ENCODE results near the gene TSTD1. TPM values are rescaled to one million over a fixed set of nuclear protein-coding genes. Genes with fewer than 3 reads are reported as not detected.
A peak's percentile ranks its signal among the peaks of the same experiment; 100 is the strongest.

The TSTD1 gene
- total RNA-seq, 1 experiment from 2014 or later: 116 TPM

DNA sequence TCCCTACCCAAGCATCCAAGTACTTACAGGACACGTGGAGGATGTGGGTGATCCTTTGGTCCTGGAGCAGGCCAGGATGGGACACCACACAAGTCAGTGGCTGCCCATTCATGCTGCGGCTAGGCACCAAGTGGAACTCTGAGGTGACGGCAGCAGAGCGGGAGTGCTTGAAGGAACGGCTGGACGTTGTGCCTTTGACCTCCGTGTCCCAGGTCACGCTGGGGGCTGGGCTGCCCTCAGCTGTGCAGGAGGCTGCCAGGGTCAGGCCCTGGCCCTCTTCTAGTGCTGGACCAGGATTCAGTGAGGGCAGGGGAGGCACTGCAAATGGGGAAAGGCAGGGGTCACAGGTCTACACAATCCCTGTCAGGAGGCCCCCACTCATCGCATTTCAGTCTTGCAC, 38.7 kb upstream of the TSTD1 start:
- Histone ChIP-seq H2AFZ (ENCODE audit: low read depth, low read length, poor library complexity, severe bottlenecking) (no peak overlapping the region), H3K9ac (ENCODE audit: low read length) (no peak overlapping the region), H4K20me1 (ENCODE audit: insufficient read depth) (no peaks in the 10 kb centered on the region), H3K9me2 (ENCODE audit: insufficient read depth) (no peaks in the 10 kb centered on the region), H3K27ac (ENCODE audit: low read depth, low read length) (no peak overlapping the region), H3K79me2 (ENCODE audit: insufficient read depth, low read length) (no peaks in the 10 kb centered on the region), H3K27me3 (ENCODE audit: insufficient read depth, low read length) (no peaks in the 10 kb centered on the region), H3K9me3 (ENCODE audit: control insufficient read depth in 1 of 2, insufficient read depth in 1 of 2, low read depth in 1 of 2, low read length in 2 of 2) (no peaks in the 10 kb centered on the region), H3K36me3 (ENCODE audit: control insufficient read depth in 1 of 2, insufficient read depth in 2 of 2, low read length in 2 of 2) (no peaks in the 10 kb centered on the region), H3K4me3 (replicated peaks in 1 of 2; ENCODE audit: low read depth in 1 of 2, low read length in 2 of 2) (no peak overlapping the region), H3K4me2 (ENCODE audit: low read length) (no peak overlapping the region), H3K4me1 (ENCODE audit: control insufficient read depth in 1 of 2, insufficient read depth in 2 of 2, low read length in 2 of 2) (peaks cover 5 to 52% of the 10 kb centered on the region in 2 experiments; a peak in 3 of 4 replicates)
- CTCF ChIA-PET: no interaction called here
- no TSS peak for BruUV-seq (replicated peaks)
- ATAC-seq (no peak), DNase-seq (ENCODE audit: low read depth, low spot score) (no peak)
- RAD21 ChIA-PET (ENCODE audit: low non-redundant PET in 1 of 2, low total read pairs in 2 of 2, uncharacterized antibody in 2 of 2, unreplicated experiment in 2 of 2): no interaction called here
- POLR2A ChIA-PET: no interaction called here
- TF ChIP-seq ZNF274 (IDR thresholded peaks at IDR 0.05; ENCODE audit: low read depth, low read length): no peak
- no peak for TF ChIP-seq EZH2 (IDR thresholded peaks at IDR 0.05)
- no peak for TF ChIP-seq JUND (IDR thresholded peaks at IDR 0.05)
- no peak for TF ChIP-seq RAD21 (IDR thresholded peaks at IDR 0.05; ENCODE audit: low read depth)
- no peak for TF ChIP-seq POLR2A (IDR thresholded peaks at IDR 0.05; ENCODE audit: borderline replicate concordance, extremely low read depth, insufficient read depth, insufficient read length)
- TF ChIP-seq ELF1 (IDR thresholded peaks at IDR 0.05; ENCODE audit: borderline replicate concordance, low read depth): no peak
- TF ChIP-seq, protein P1, sequence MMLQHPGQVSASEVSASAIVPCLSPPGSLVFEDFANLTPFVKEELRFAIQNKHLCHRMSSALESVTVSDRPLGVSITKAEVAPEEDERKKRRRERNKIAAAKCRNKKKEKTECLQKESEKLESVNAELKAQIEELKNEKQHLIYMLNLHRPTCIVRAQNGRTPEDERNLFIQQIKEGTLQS (IDR thresholded peaks at IDR 0.05): no peak
- intact Hi-C loops (cut with micrococcal nuclease): no loop called here

- no peak overlapping the region for H3K27ac ChIP-seq (ENCODE audit: low read depth, low read length)
- no TSS peak for BruUV-seq (replicated peaks)
- no peaks in the 10 kb centered on the region for H3K9me2 ChIP-seq (ENCODE audit: insufficient read depth)
- no peak for TF ChIP-seq CEBPB (IDR thresholded peaks at IDR 0.05; ENCODE audit: low read depth)
- TF ChIP-seq SRF (IDR thresholded peaks at IDR 0.05; ENCODE audit: low read depth): no peak
- TF ChIP-seq, protein P2, sequence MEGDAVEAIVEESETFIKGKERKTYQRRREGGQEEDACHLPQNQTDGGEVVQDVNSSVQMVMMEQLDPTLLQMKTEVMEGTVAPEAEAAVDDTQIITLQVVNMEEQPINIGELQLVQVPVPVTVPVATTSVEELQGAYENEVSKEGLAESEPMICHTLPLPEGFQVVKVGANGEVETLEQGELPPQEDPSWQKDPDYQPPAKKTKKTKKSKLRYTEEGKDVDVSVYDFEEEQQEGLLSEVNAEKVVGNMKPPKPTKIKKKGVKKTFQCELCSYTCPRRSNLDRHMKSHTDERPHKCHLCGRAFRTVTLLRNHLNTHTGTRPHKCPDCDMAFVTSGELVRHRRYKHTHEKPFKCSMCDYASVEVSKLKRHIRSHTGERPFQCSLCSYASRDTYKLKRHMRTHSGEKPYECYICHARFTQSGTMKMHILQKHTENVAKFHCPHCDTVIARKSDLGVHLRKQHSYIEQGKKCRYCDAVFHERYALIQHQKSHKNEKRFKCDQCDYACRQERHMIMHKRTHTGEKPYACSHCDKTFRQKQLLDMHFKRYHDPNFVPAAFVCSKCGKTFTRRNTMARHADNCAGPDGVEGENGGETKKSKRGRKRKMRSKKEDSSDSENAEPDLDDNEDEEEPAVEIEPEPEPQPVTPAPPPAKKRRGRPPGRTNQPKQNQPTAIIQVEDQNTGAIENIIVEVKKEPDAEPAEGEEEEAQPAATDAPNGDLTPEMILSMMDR (IDR thresholded peaks at IDR 0.05 in 2 of 3, conservative IDR thresholded peaks at IDR 0.05 in 1 of 3; ENCODE audit: borderline replicate concordance in 1 of 3, insufficient read depth in 1 of 3, low read depth in 2 of 3, low read length in 2 of 3): no peak
- TF ChIP-seq EZH2 (IDR thresholded peaks at IDR 0.05): no peak
- intact Hi-C loops (cut with micrococcal nuclease): no loop called here
- ATAC-seq (peak; percentile 33), DNase-seq (ENCODE audit: low read depth, low spot score) (no peak)
- no peak overlapping the region for H3K9ac ChIP-seq (ENCODE audit: low read length)
- ChIA-PET POLR2A (no interaction called here), CTCF (interaction anchor here (2.2 kb wide), 1 partner anchor 21 kb away, joined by 8 read pairs; no protein-coding TSS in a partner anchor), RAD21 (ENCODE audit: low non-redundant PET in 1 of 2, low total read pairs in 2 of 2, uncharacterized antibody in 2 of 2, unreplicated experiment in 2 of 2) (no interaction called here)
- no peak overlapping the region for H3K4me2 ChIP-seq (ENCODE audit: low read length)
- H3K27me3 ChIP-seq (ENCODE audit: insufficient read depth, low read length): no peaks in the 10 kb centered on the region
- no peaks in the 10 kb centered on the region for H4K20me1 ChIP-seq (ENCODE audit: insufficient read depth)
- H3K36me3 ChIP-seq (ENCODE audit: control insufficient read depth in 1 of 2, insufficient read depth in 2 of 2, low read length in 2 of 2): no peaks in the 10 kb centered on the region
- H2AFZ ChIP-seq (ENCODE audit: low read depth, low read length, poor library complexity, severe bottlenecking): no peak overlapping the region
- peaks cover 3 to 48% of the 10 kb centered on the region in 2 experiments; a peak in 3 of 4 replicates for H3K4me1 ChIP-seq (ENCODE audit: control insufficient read depth in 1 of 2, insufficient read depth in 2 of 2, low read length in 2 of 2)
- H3K4me3 ChIP-seq (replicated peaks in 1 of 2; ENCODE audit: low read depth in 1 of 2, low read length in 2 of 2): no peak overlapping the region
- H3K9me3 ChIP-seq (ENCODE audit: control insufficient read depth in 1 of 2, insufficient read depth in 1 of 2, low read depth in 1 of 2, low read length in 2 of 2): no peaks in the 10 kb centered on the region
- no peaks in the 10 kb centered on the region for H3K79me2 ChIP-seq (ENCODE audit: insufficient read depth, low read length)
Measured at GRCh38 chr1:161076410-161076809, 37.6 kb upstream of the TSTD1 start.
